Keratinocyte (primary cell): Measurements from ENCODE around the gene SLC22A12. TPM values are rescaled to one million over a fixed set of nuclear protein-coding genes. Genes with fewer than 3 reads are reported as not detected.

ENCODE experiments used
- DNase-seq: peaks from one replicate; pipeline ENCODE4 v3.0.0-alpha.2; 2011; ENCODE audit warnings: low read depth, missing footprints, low spot score
- FAIRE-seq: peaks from 2 replicates; lab custom pipeline; 2011; peaks lifted over from hg19 to GRCh38; lab: Jason Lieb, UNC
- H2AFZ ChIP-seq: 2 replicates; pipeline ENCODE4 v1.6.0; 2012; ENCODE audit warnings: low read length, control low read depth, inconsistent platforms; ENCODE audit not compliant: control insufficient read depth
- H3K27ac ChIP-seq: 2 replicates; pipeline ENCODE4 v1.5.1; 2011; ENCODE audit warnings: low read length; ENCODE audit not compliant: control insufficient read depth, insufficient read depth
- H3K27me3 ChIP-seq: 3 replicates; pipeline ENCODE4 v1.6.0; 2011; ENCODE audit warnings: low read length; ENCODE audit not compliant: control insufficient read depth, insufficient read depth; ENCODE audit errors: extremely low read depth
- H3K36me3 ChIP-seq, 2 experiments: 2 replicates in 1 of 2; 3 replicates in 1 of 2; pipeline ENCODE4 v1.5.1; 2011; ENCODE audit warnings: low read length in 2 of 2, mild to moderate bottlenecking in 1 of 2; ENCODE audit not compliant: control insufficient read depth in 2 of 2, insufficient read depth in 2 of 2; ENCODE audit errors: extremely low read depth in 1 of 2
- H3K4me1 ChIP-seq: 3 replicates; pipeline ENCODE4 v1.5.1; 2011; ENCODE audit warnings: low read length; ENCODE audit not compliant: control insufficient read depth, insufficient read depth; ENCODE audit errors: extremely low read depth
- H3K4me2 ChIP-seq: 3 replicates; pipeline ENCODE4 v1.6.0; 2011; ENCODE audit warnings: low read depth, low read length; ENCODE audit not compliant: control insufficient read depth, insufficient read depth; ENCODE audit errors: extremely low read depth
- H3K4me3 ChIP-seq, 3 experiments: fragments of 200-600 bp in 1 of 3; sonication (generic) in 1 of 3; 2 replicates in 2 of 3; 3 replicates in 1 of 3; pipeline ENCODE4 v1.5.1; 2011 to 2016; ENCODE audit warnings: low read length in 3 of 3, mild to moderate bottlenecking in 3 of 3, control low read depth in 2 of 3, inconsistent platforms in 1 of 3, low read depth in 1 of 3, mixed read lengths in 1 of 3, mixed run types in 1 of 3, moderate library complexity in 1 of 3; ENCODE audit not compliant: control insufficient read depth in 2 of 3, insufficient read depth in 2 of 3; ENCODE audit errors: extremely low read depth in 1 of 3
- H3K79me2 ChIP-seq: 2 replicates; pipeline ENCODE4 v1.6.0; 2012; ENCODE audit warnings: low read length; ENCODE audit not compliant: control insufficient read depth, insufficient read depth
- H3K9ac ChIP-seq: 3 replicates; pipeline ENCODE4 v1.6.0; 2011; ENCODE audit warnings: low read length; ENCODE audit not compliant: control insufficient read depth, insufficient read depth; ENCODE audit errors: extremely low read depth
- H3K9me1 ChIP-seq: 3 replicates; pipeline ENCODE4 v1.6.0; 2011; ENCODE audit warnings: low read length; ENCODE audit not compliant: control insufficient read depth, insufficient read depth; ENCODE audit errors: extremely low read depth
- H3K9me3 ChIP-seq: 2 replicates; pipeline ENCODE4 v1.5.1; 2012; ENCODE audit warnings: low read depth, low read length; ENCODE audit not compliant: control insufficient read depth
- H4K20me1 ChIP-seq: 3 replicates; pipeline ENCODE4 v1.6.0; 2011; ENCODE audit warnings: low read length; ENCODE audit not compliant: control insufficient read depth, insufficient read depth; ENCODE audit errors: extremely low read depth
- EZH2 ChIP-seq: IDR thresholded peaks from one replicate; pipeline ENCODE4 v1.6.1; 2012; ENCODE audit warnings: inconsistent platforms, mild to moderate bottlenecking, low read length, moderate library complexity
- dilution Hi-C: fragments of 300-500 bp; cut with MboI; formaldehyde crosslinking; loops from one replicate; pipeline ENCODE4 v1.7.0; 2020; ENCODE audit warnings: low sequenced_read_pairs; ENCODE audit not compliant: extremely low pct_ligation_motif_present
- polyA plus RNA-seq, 5 experiments: library from polyadenylated mRNA; depleted of rRNA in 3 of 5; stranded (reverse) in 3 of 5; stranded (forward) in 1 of 5; unstranded in 1 of 5; fragments of >200 nt; gene quantifications; 1 replicate in 1 of 5; 2 replicates in 3 of 5; 3 replicates in 1 of 5; pipeline versions ENCODE4 v1.2.1 to v1.2.3, GENCODE V29; 2011 to 2012; ENCODE audit warnings: missing spikeins in 2 of 5, low read depth in 1 of 5, low replicate concordance in 1 of 5
- TF ChIP-seq, protein P1 (sequence below), 3 experiments: IDR thresholded peaks in 1 of 3; conservative IDR thresholded peaks in 1 of 3; optimal IDR thresholded peaks in 1 of 3; 2 replicates in 2 of 3; 3 replicates in 1 of 3; pipeline versions ENCODE3 to v1.5.1; 2011; ENCODE audit warnings: low read length in 3 of 3, mild to moderate bottlenecking in 3 of 3, moderate library complexity in 2 of 3, control low read depth in 1 of 3, inconsistent platforms in 1 of 3; ENCODE audit not compliant: insufficient read depth in 2 of 3; ENCODE audit errors: extremely low read depth in 1 of 3

Gene SLC22A12
- polyA plus RNA-seq, 1 donor (not counting 4 experiments of a cell fraction or from before 2014, with no cell fraction given): not detected

DNA sequence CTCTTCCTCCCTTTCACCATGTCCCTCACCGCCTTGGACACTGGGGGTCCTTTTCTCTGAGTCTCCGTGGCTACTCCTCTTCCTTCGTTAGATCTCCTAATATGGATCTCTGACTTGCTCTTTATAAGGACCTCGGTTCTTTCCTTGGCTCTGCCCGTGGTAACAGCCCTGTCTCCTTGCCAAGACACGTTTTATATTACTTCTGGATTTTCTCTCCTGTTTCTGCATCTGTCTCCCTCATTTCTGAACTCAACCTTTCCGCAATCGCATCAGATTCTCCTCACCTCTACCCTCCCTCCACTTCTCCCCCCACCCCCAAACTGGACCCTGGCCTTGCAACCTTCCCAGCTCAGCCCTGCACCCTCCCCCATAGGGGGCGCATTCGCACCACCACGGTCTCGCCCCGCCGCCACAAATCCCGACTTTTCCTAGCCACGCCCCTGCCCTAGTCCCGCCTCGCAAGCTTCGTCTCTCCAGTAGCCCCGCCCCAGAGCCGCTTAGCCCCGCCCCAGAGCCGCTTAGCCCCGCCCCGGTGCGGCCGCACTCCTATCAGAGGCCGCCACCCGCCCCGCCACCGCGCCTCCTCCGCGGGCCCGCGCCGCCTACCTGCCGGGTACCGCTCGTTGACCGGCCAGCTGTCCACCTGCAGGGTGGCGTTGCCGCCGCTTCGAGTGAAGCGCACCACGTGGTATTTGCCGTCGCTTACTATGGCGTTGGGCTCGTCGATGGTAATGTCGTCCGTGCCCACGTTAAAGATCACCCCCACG lies 39.0 kb downstream of the SLC22A12 start:
- Histone ChIP-seq H3K4me2 (no peak overlapping the region), H3K4me1 (no peaks in the 10 kb centered on the region), H3K79me2 (no peaks in the 10 kb centered on the region), H4K20me1 (peaks cover 3% of the 10 kb centered on the region), H3K27ac (no peak overlapping the region), H3K4me3 (no peak overlapping the region), H3K9me1 (no peaks in the 10 kb centered on the region), H3K9ac (no peak overlapping the region), H3K36me3 (no peaks in the 10 kb centered on the region), H2AFZ (no peak overlapping the region), H3K27me3 (peaks cover 19% of the 10 kb centered on the region), H3K9me3 (no peaks in the 10 kb centered on the region)
- TF ChIP-seq EZH2: no peak
- TF ChIP-seq, protein P1, sequence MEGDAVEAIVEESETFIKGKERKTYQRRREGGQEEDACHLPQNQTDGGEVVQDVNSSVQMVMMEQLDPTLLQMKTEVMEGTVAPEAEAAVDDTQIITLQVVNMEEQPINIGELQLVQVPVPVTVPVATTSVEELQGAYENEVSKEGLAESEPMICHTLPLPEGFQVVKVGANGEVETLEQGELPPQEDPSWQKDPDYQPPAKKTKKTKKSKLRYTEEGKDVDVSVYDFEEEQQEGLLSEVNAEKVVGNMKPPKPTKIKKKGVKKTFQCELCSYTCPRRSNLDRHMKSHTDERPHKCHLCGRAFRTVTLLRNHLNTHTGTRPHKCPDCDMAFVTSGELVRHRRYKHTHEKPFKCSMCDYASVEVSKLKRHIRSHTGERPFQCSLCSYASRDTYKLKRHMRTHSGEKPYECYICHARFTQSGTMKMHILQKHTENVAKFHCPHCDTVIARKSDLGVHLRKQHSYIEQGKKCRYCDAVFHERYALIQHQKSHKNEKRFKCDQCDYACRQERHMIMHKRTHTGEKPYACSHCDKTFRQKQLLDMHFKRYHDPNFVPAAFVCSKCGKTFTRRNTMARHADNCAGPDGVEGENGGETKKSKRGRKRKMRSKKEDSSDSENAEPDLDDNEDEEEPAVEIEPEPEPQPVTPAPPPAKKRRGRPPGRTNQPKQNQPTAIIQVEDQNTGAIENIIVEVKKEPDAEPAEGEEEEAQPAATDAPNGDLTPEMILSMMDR (optimal IDR thresholded peaks at IDR 0.05 in 1 of 3, IDR thresholded peaks at IDR 0.05 in 1 of 3, conservative IDR thresholded peaks at IDR 0.05 in 1 of 3; ENCODE audit: extremely low read depth in 1 of 3, insufficient read depth in 2 of 3, low read length in 3 of 3): peak in 1 of 3 experiments; percentile 27
- dilution Hi-C loops: no loop called here
- FAIRE-seq (no peak), DNase-seq (no peak)

DNA sequence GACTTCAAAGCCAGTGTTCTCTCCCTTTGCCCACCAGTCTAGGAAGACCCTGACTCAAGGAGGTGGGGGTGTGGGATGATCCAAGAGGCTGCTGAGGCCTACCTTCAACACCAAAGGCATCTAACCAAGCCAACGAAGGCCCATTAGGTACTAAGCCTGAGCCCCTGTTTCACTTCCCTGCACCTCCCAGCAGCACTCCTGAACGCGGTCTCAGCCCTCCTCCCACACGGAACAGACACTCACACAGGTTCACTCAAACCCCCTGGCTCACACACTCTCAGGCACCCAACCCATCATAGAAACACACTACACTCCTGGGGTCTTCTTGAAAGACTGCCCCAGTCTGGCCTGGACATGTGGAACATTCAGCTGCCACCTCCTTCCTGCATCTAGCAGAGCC lies 40.7 kb downstream of the SLC22A12 start:
- FAIRE-seq: no peak
- no peak for TF ChIP-seq EZH2
- TF ChIP-seq, protein P1 (optimal IDR thresholded peaks at IDR 0.05 in 1 of 3, IDR thresholded peaks at IDR 0.05 in 1 of 3, conservative IDR thresholded peaks at IDR 0.05 in 1 of 3; ENCODE audit: extremely low read depth in 1 of 3, insufficient read depth in 2 of 3, low read length in 3 of 3): no peak
- Histone ChIP-seq H3K4me3 (no peak overlapping the region), H2AFZ (no peak overlapping the region), H3K79me2 (no peaks in the 10 kb centered on the region), H3K36me3 (no peaks in the 10 kb centered on the region), H3K27ac (no peak overlapping the region), H3K4me2 (no peak overlapping the region), H3K9ac (no peak overlapping the region), H3K27me3 (peaks cover 25% of the 10 kb centered on the region), H4K20me1 (peaks cover 3% of the 10 kb centered on the region), H3K4me1 (no peaks in the 10 kb centered on the region), H3K9me3 (no peaks in the 10 kb centered on the region), H3K9me1 (no peaks in the 10 kb centered on the region)
- dilution Hi-C loops: no loop called here
- no peak for DNase-seq
